Measurements from ENCODE around the gene SH3BGR.

SH3BGR gene

DNA sequence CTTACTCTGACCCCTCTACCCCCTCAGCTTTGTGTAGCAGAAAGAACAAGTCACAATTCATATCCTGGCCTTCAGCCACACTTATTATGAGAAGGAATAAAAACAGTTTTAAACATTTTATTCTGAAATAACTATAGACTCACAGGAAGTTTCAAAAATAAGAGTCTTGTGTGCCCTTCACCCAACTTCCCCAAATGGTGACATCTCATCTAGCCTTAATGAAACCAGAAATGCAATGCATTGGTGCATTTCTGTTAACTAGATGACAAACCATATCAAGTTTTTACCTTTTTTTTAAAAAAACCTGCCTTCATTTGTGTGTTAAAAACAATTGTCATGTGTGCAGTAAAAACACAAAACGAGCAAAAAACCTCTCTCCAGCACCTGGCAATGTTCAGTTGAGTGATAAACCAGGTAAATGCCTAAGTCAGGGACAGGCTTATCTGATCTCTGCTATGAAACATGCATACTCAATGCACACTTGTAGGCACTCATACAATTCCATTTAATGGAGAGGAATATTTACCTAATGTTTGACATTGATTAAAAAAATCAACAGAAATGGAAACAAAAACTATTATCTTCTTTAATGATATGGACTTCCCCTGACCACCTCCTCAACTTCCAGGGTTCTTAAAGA is 51.5 kb downstream of the SH3BGR start:
- TF ChIP-seq EP300 (IDR thresholded peaks at IDR 0.05; ENCODE audit: borderline replicate concordance) (no peak), FOXM1 (IDR thresholded peaks at IDR 0.05; ENCODE audit: borderline replicate concordance, low read depth) (no peak), YY1 (IDR thresholded peaks at IDR 0.05; ENCODE audit: low read depth) (no peak), TAF1 (IDR thresholded peaks at IDR 0.05; ENCODE audit: low read depth) (no peak), NFIC (IDR thresholded peaks at IDR 0.05) (no peak), EGR1 (IDR thresholded peaks at IDR 0.05) (no peak), RAD21 (IDR thresholded peaks at IDR 0.05; ENCODE audit: low read depth) (no peak), ZBTB7A (IDR thresholded peaks at IDR 0.05; ENCODE audit: low read depth) (no peak), TEAD4 (IDR thresholded peaks at IDR 0.05) (no peak), TCF12 (IDR thresholded peaks at IDR 0.05; ENCODE audit: low read depth) (no peak), CREB1 (IDR thresholded peaks at IDR 0.05; ENCODE audit: low read depth) (no peak), CEBPB (IDR thresholded peaks at IDR 0.05) (no peak)
- TF ChIP-seq, protein P1, sequence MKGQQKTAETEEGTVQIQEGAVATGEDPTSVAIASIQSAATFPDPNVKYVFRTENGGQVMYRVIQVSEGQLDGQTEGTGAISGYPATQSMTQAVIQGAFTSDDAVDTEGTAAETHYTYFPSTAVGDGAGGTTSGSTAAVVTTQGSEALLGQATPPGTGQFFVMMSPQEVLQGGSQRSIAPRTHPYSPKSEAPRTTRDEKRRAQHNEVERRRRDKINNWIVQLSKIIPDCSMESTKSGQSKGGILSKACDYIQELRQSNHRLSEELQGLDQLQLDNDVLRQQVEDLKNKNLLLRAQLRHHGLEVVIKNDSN (IDR thresholded peaks at IDR 0.05) = no peak
- TF ChIP-seq, protein P2, sequence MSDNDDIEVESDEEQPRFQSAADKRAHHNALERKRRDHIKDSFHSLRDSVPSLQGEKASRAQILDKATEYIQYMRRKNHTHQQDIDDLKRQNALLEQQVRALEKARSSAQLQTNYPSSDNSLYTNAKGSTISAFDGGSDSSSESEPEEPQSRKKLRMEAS (IDR thresholded peaks at IDR 0.05) = no peak
- TF ChIP-seq, protein P3, sequence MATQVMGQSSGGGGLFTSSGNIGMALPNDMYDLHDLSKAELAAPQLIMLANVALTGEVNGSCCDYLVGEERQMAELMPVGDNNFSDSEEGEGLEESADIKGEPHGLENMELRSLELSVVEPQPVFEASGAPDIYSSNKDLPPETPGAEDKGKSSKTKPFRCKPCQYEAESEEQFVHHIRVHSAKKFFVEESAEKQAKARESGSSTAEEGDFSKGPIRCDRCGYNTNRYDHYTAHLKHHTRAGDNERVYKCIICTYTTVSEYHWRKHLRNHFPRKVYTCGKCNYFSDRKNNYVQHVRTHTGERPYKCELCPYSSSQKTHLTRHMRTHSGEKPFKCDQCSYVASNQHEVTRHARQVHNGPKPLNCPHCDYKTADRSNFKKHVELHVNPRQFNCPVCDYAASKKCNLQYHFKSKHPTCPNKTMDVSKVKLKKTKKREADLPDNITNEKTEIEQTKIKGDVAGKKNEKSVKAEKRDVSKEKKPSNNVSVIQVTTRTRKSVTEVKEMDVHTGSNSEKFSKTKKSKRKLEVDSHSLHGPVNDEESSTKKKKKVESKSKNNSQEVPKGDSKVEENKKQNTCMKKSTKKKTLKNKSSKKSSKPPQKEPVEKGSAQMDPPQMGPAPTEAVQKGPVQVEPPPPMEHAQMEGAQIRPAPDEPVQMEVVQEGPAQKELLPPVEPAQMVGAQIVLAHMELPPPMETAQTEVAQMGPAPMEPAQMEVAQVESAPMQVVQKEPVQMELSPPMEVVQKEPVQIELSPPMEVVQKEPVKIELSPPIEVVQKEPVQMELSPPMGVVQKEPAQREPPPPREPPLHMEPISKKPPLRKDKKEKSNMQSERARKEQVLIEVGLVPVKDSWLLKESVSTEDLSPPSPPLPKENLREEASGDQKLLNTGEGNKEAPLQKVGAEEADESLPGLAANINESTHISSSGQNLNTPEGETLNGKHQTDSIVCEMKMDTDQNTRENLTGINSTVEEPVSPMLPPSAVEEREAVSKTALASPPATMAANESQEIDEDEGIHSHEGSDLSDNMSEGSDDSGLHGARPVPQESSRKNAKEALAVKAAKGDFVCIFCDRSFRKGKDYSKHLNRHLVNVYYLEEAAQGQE (IDR thresholded peaks at IDR 0.05; ENCODE audit: low read depth) = no peak

DNA sequence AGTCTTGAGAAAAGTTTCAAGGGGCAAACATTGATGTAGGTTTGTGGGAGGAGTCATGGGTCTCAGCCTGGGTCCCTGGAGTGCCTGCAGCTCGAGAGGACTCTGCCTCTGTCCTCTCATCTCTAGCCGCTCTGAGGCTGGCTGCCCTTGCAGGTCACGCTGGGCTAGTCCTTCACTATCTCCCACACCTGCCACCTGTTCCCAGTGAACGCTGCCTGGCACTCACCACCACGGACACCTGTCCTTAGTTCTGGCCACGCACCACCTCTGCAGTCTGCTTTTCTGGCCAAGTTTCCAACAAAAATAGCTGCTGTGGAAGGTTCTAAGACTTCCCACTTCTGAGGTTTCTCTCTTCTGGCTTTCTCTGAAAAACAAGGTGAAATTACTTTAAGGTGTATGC is 52.5 kb downstream of the SH3BGR start:
- no peak for TF ChIP-seq EGR1 (IDR thresholded peaks at IDR 0.05)
- no peak for TF ChIP-seq CREB1 (IDR thresholded peaks at IDR 0.05; ENCODE audit: low read depth)
- TF ChIP-seq TCF12 (IDR thresholded peaks at IDR 0.05; ENCODE audit: low read depth) = no peak
- TF ChIP-seq TAF1 (IDR thresholded peaks at IDR 0.05; ENCODE audit: low read depth) = no peak
- TF ChIP-seq TEAD4 (IDR thresholded peaks at IDR 0.05) = no peak
- TF ChIP-seq, protein P2 (IDR thresholded peaks at IDR 0.05) = no peak
- TF ChIP-seq EP300 (IDR thresholded peaks at IDR 0.05; ENCODE audit: borderline replicate concordance) = no peak

DNA sequence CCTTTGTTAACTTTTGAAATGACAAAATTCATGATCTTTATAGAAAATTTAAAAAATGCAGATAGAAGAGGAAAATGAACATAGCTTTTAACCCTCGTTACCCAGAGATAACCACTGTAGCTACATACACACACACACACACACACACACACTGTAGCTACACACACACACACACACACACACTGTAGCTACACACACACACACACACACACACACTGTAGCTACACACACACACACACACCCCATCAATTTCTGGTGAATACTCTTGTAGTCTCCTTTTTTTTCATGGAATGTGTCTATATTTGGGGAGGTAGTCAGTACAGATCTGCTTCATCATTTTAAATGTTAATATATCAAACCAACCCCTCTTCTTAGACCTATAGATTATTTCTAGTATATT is 58.5 kb downstream of the SH3BGR start:
- TF ChIP-seq, protein P1 (IDR thresholded peaks at IDR 0.05) = no peak
- TF ChIP-seq TEAD4 (IDR thresholded peaks at IDR 0.05) (no peak), CREB1 (IDR thresholded peaks at IDR 0.05; ENCODE audit: low read depth) (no peak), TCF12 (IDR thresholded peaks at IDR 0.05; ENCODE audit: low read depth) (no peak), CEBPB (IDR thresholded peaks at IDR 0.05) (no peak), ZBTB7A (IDR thresholded peaks at IDR 0.05; ENCODE audit: low read depth) (no peak), RAD21 (IDR thresholded peaks at IDR 0.05; ENCODE audit: low read depth) (no peak), FOXM1 (IDR thresholded peaks at IDR 0.05; ENCODE audit: borderline replicate concordance, low read depth) (no peak), EGR1 (IDR thresholded peaks at IDR 0.05) (no peak)
- TF ChIP-seq, protein P3 (IDR thresholded peaks at IDR 0.05; ENCODE audit: low read depth) = no peak
- TF ChIP-seq, protein P2 (IDR thresholded peaks at IDR 0.05) = no peak

DNA sequence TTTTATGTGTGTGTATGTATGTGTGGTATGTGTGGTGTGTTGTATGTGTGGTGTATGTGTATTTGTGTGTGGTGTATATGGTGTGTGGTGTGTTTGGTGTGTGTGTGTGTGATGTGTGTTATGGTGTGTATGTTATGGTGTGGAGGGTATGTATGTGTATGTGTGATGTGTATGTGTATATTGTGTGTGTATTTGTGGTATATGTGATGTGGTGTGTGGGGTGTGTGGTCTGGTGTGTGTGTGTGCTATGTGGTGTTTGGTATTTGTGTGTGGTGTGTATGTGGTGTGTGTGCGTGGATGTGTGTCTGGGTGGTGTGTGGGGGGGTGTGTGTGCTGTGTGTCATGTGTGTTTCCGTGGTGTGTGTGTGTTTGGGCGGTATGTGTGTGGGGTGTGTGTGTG is 59.3 kb downstream of the SH3BGR start:
- no peak for TF ChIP-seq FOXM1 (IDR thresholded peaks at IDR 0.05; ENCODE audit: borderline replicate concordance, low read depth)

DNA sequence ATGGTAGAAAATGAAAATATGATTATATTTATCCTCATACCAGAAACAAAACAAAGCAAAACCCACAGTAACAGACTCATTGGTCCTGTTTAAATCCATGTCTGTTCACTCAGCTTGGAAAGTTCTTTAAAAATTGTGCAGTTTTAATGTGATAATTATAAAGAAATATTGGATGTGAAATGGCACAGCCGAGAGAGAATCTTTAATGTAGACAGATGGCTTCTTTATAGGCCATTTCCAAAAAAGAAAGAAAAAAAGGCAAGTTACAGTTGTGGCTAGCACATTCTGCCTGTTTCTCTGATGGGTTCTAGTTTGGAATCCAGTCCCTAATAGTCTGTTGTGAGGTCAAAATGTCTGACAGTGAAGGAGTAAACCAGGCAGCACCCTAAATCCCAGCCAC is 62.0 kb downstream of the SH3BGR start:
- TF ChIP-seq, protein P2 (IDR thresholded peaks at IDR 0.05) = no peak
- no peak for TF ChIP-seq EGR1 (IDR thresholded peaks at IDR 0.05)
- TF ChIP-seq CREB1 (IDR thresholded peaks at IDR 0.05; ENCODE audit: low read depth) = no peak
- TF ChIP-seq, protein P3 (IDR thresholded peaks at IDR 0.05; ENCODE audit: low read depth) = no peak
- TF ChIP-seq TAF1 (IDR thresholded peaks at IDR 0.05; ENCODE audit: low read depth) = no peak
- TF ChIP-seq NFIC (IDR thresholded peaks at IDR 0.05) = no peak
- no peak for TF ChIP-seq RAD21 (IDR thresholded peaks at IDR 0.05; ENCODE audit: low read depth)
- no peak for TF ChIP-seq EP300 (IDR thresholded peaks at IDR 0.05; ENCODE audit: borderline replicate concordance)
- no peak for TF ChIP-seq YY1 (IDR thresholded peaks at IDR 0.05; ENCODE audit: low read depth)
- TF ChIP-seq FOXM1 (IDR thresholded peaks at IDR 0.05; ENCODE audit: borderline replicate concordance, low read depth) = no peak
- no peak for TF ChIP-seq CEBPB (IDR thresholded peaks at IDR 0.05)
- no peak for TF ChIP-seq TCF12 (IDR thresholded peaks at IDR 0.05; ENCODE audit: low read depth)
- no peak for TF ChIP-seq ZBTB7A (IDR thresholded peaks at IDR 0.05; ENCODE audit: low read depth)
- TF ChIP-seq TEAD4 (IDR thresholded peaks at IDR 0.05) = no peak
- TF ChIP-seq, protein P1 (IDR thresholded peaks at IDR 0.05) = no peak
